ENCODE measurements around the gene LRRC3.

LRRC3 gene

DNA sequence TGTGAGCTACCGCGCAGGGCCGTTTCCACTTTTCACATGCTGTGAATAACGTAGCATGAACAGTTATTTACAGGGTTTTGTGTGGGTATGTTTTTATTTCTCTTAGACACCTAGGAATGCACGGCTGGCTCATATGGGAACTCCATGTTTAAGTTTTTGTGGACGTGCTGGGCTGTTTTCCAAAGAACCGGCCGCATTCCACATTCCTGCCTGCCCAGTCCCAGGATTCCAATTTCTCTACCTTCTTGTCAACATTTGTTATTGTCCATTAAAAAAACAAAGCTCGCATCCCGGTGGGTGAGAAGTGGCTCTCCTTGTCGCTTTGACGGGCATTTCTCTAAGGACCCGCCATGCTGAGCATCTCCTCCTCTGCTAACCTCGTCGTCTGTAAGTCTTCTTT, 47.1 kb upstream of the LRRC3 start:
- Histone ChIP-seq H3K4me1 (ENCODE audit: insufficient read depth, poor library complexity, severe bottlenecking) (no peaks in the 10 kb centered on the region), H3K27me3 (ENCODE audit: insufficient read depth, poor library complexity, severe bottlenecking) (no peaks in the 10 kb centered on the region), H3K36me3 (ENCODE audit: low read depth) (no peaks in the 10 kb centered on the region), H3K9me3 (ENCODE audit: severe bottlenecking) (peaks cover 3% of the 10 kb centered on the region), H3K27ac (ENCODE audit: poor library complexity, severe bottlenecking) (no peak overlapping the region), H3K4me3 (ENCODE audit: severe bottlenecking) (no peak overlapping the region)
- no peak for ATAC-seq (ENCODE audit: low read depth)
- no peak for DNase-seq (ENCODE audit: low spot score)
- TF ChIP-seq, protein P1, sequence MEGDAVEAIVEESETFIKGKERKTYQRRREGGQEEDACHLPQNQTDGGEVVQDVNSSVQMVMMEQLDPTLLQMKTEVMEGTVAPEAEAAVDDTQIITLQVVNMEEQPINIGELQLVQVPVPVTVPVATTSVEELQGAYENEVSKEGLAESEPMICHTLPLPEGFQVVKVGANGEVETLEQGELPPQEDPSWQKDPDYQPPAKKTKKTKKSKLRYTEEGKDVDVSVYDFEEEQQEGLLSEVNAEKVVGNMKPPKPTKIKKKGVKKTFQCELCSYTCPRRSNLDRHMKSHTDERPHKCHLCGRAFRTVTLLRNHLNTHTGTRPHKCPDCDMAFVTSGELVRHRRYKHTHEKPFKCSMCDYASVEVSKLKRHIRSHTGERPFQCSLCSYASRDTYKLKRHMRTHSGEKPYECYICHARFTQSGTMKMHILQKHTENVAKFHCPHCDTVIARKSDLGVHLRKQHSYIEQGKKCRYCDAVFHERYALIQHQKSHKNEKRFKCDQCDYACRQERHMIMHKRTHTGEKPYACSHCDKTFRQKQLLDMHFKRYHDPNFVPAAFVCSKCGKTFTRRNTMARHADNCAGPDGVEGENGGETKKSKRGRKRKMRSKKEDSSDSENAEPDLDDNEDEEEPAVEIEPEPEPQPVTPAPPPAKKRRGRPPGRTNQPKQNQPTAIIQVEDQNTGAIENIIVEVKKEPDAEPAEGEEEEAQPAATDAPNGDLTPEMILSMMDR (IDR thresholded peaks at IDR 0.05; ENCODE audit: poor library complexity, severe bottlenecking) = no peak

DNA sequence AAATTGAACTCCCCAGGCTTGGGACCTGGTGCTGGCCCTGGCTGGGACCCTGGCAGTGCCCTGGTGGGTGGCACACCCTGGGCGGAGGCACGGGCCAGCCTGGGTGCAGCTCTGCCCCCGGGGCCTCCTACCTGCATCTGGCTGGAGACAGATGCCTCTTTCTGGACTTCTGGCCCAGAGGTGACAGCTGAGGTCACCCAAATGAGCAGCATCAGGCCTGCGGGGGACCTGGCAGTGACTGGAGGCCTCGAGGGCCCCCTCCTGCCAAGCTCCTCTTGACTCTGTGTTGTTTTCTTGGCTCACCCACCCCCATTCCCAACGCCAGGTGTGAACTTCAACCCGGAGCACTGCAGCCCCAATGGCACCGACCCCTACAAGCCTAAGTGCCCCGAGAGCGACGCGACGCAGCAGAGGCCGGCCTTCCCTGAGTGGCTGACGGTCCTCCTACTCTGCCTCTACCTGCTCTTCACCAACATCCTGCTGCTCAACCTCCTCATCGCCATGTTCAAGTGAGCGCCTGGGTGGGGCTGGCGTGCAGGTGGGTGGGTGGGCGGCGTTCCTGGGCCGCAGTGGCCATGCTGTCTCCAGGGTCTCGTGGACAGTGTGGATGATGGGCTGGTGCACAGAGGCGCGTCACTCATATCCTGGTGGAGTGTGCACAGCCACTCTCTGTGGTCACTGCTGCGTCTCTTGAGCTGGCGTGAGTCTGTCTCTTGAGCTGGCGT, 41.6 kb upstream of the LRRC3 start:
- DNase-seq (ENCODE audit: low spot score) (no peak), ATAC-seq (ENCODE audit: low read depth) (no peak)
- Histone ChIP-seq H3K4me1 (ENCODE audit: insufficient read depth, poor library complexity, severe bottlenecking) (no peaks in the 10 kb centered on the region), H3K36me3 (ENCODE audit: low read depth) (no peaks in the 10 kb centered on the region), H3K27ac (ENCODE audit: poor library complexity, severe bottlenecking) (no peak overlapping the region), H3K27me3 (ENCODE audit: insufficient read depth, poor library complexity, severe bottlenecking) (peaks cover 10% of the 10 kb centered on the region), H3K9me3 (ENCODE audit: severe bottlenecking) (no peaks in the 10 kb centered on the region), H3K4me3 (ENCODE audit: severe bottlenecking) (no peak overlapping the region)
- TF ChIP-seq, protein P1 (IDR thresholded peaks at IDR 0.05; ENCODE audit: poor library complexity, severe bottlenecking) = no peak

DNA sequence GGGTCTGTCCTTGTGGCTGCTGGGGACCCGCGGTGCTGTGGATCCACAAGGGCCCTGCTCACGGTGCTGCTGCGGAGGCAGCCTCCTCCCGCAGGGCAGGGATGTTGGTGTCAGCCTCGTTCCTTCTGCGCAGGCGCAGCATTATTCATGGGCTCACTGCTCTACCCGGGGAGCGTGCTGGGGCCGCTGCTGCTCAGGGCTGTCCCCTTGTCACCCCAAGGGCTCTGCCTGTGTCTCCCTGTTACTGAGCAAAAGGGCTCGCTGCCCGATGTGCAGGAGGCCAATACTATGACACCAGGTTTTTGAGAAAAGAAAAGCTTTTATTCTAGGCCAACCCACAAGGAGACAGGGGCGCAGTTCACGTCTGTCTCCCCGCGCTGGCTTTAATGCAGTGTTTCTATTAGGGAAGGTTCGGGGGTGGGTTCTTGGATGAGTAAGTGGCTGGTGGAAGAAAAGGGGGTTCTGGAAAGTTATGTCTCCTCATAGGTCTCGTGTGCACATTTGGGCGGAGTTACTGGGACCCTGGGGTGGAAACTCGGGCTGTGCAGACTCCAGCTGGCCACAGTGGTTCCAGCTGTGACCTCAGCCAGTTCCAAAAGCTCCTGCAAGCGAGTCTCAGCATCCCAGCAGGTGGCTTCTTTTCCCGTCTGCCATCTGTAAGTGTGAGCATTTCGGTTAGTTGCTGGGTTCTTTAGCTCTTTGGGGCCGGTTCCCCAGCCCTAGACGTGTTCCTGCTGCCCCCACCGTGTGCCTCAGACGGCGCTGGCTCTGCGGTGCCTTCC, 40.8 kb upstream of the LRRC3 start:
- TF ChIP-seq, protein P1 (IDR thresholded peaks at IDR 0.05; ENCODE audit: poor library complexity, severe bottlenecking) = no peak
- Histone ChIP-seq H3K27me3 (ENCODE audit: insufficient read depth, poor library complexity, severe bottlenecking) (peaks cover 10% of the 10 kb centered on the region), H3K9me3 (ENCODE audit: severe bottlenecking) (no peaks in the 10 kb centered on the region), H3K36me3 (ENCODE audit: low read depth) (no peaks in the 10 kb centered on the region), H3K4me1 (ENCODE audit: insufficient read depth, poor library complexity, severe bottlenecking) (no peaks in the 10 kb centered on the region), H3K27ac (ENCODE audit: poor library complexity, severe bottlenecking) (no peak overlapping the region), H3K4me3 (ENCODE audit: severe bottlenecking) (no peak overlapping the region)
- ATAC-seq (ENCODE audit: low read depth) = no peak
- DNase-seq (ENCODE audit: low spot score) = no peak

DNA sequence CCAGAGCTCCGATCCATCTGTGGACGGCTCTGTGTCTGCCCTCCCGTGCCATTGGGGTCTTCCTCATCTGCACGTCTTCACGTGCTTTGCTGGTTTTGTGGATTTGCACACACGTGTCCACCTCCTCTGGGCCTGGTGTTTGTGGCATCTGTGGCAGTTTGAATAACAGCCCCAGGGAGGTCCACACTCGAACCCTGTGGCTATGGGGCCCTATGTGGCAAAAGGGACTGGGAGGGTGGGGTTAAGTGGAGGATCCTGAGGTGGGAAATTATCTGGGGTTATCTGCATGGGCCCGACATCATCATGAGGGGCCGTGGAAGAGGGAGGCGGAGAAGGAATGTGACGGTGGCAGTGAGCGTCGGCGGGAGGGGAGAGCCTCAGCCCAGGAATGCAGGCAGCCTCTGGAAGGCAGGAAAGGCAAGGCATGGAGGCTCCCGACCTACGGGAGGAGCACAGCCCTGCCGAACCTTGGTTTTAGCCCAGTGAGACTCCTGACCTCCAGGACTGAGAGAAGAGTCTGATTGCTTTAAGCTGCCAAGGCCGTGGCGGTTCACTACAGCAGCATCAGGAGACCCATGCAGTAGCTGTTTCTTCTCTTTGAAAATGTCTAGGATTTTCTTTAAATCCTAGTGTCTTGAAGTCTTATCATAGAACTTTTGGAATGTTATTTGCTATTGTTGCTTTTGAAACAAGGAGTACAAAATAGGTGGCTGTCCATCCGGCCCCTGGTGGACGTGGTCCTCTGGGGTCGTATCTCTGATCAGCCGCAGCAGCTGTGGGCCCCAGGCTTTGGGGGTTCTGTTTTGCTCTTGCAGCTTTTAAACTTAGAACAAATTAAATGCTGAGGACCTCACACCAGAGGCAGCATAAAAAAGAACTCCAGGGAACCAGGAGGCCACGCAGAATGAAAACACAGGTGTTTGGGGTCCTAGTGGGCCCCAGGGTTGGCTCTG, 40.0 kb upstream of the LRRC3 start:
- DNase-seq (ENCODE audit: low spot score) = no peak
- ATAC-seq (ENCODE audit: low read depth) = no peak
- Histone ChIP-seq H3K36me3 (ENCODE audit: low read depth) (no peaks in the 10 kb centered on the region), H3K27me3 (ENCODE audit: insufficient read depth, poor library complexity, severe bottlenecking) (peaks cover 10% of the 10 kb centered on the region), H3K9me3 (ENCODE audit: severe bottlenecking) (no peaks in the 10 kb centered on the region), H3K4me1 (ENCODE audit: insufficient read depth, poor library complexity, severe bottlenecking) (no peaks in the 10 kb centered on the region), H3K27ac (ENCODE audit: poor library complexity, severe bottlenecking) (no peak overlapping the region), H3K4me3 (ENCODE audit: severe bottlenecking) (no peak overlapping the region)
- TF ChIP-seq, protein P1 (IDR thresholded peaks at IDR 0.05; ENCODE audit: poor library complexity, severe bottlenecking) = no peak
